Activated naive CD4-positive, alpha-beta T cell treated with anti-CD3 and anti-CD28 coated beads, Interleukin-2, amount 10 ng/mL, durations not matched to agents 7 days and 5 days (primary cell): ENCODE results near the gene SRGAP3.
A peak's percentile ranks its signal among the peaks of the same experiment; 100 is the strongest.

Source experiments
- CTCF ChIA-PET: fragments of 350-600 bp; sonication (Branson Sonifier 250); formaldehyde crosslinking; loops from one replicate; lab custom pipeline; 2021; ENCODE audit warnings: antibody characterized with exemption; lab: Charles Lee
- DNase-seq: peaks from one replicate; pipeline ENCODE4 v3.0.0-alpha.2; 2020
- H3K27ac Mint-ChIP-seq: one replicate; pipeline ENCODE4 v1.8.0; 2021; ENCODE audit warnings: mild to moderate bottlenecking, moderate library complexity, mixed read lengths
- H3K27me3 Mint-ChIP-seq: one replicate; pipeline ENCODE4 v1.8.0; 2021; ENCODE audit warnings: mild to moderate bottlenecking, mixed read lengths
- H3K36me3 Mint-ChIP-seq: one replicate; pipeline ENCODE4 v1.8.0; 2021; ENCODE audit warnings: mixed read lengths
- H3K4me1 Mint-ChIP-seq: one replicate; pipeline ENCODE4 v1.8.0; 2021; ENCODE audit warnings: mixed read lengths
- H3K4me3 Mint-ChIP-seq: one replicate; pipeline ENCODE4 v1.8.0; 2021; ENCODE audit warnings: mild to moderate bottlenecking, moderate library complexity, mixed read lengths
- H3K9me3 Mint-ChIP-seq: one replicate; pipeline ENCODE4 v1.8.0; 2021; ENCODE audit warnings: mixed read lengths

SRGAP3 gene

DNA sequence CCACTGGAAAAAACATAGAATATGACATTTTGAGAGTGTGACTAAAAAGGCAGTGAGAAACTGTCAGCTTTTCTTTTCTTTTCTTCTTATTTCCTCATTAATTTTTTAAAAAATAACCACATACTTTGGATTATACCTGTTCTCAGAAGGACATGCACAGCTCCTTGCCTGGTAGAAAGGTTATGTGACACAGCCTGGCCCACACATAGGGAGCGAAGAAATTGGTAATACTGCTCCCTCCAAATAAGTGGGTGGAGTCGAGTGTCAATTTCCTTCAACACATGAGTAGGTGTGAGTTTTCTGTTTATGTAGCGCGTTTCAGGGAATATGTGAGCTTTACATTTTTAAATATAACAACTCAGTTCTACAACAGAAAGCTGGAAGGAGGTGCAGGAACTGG, 257.2 kb downstream of the SRGAP3 start:
- peaks cover 6% of the 10 kb centered on the region for H3K4me1 Mint-ChIP-seq
- no peak overlapping the region for H3K4me3 Mint-ChIP-seq
- DNase-seq = no peak
- H3K27ac Mint-ChIP-seq = no peak overlapping the region
- H3K27me3 Mint-ChIP-seq = no peaks in the 10 kb centered on the region
- CTCF ChIA-PET = interaction anchor here (1.2 to 2.0 kb wide), 2 partner anchors 310 to 312 kb away, joined by 5 read pairs; no protein-coding TSS in a partner anchor
- no peaks in the 10 kb centered on the region for H3K9me3 Mint-ChIP-seq
- H3K36me3 Mint-ChIP-seq = no peaks in the 10 kb centered on the region

DNA sequence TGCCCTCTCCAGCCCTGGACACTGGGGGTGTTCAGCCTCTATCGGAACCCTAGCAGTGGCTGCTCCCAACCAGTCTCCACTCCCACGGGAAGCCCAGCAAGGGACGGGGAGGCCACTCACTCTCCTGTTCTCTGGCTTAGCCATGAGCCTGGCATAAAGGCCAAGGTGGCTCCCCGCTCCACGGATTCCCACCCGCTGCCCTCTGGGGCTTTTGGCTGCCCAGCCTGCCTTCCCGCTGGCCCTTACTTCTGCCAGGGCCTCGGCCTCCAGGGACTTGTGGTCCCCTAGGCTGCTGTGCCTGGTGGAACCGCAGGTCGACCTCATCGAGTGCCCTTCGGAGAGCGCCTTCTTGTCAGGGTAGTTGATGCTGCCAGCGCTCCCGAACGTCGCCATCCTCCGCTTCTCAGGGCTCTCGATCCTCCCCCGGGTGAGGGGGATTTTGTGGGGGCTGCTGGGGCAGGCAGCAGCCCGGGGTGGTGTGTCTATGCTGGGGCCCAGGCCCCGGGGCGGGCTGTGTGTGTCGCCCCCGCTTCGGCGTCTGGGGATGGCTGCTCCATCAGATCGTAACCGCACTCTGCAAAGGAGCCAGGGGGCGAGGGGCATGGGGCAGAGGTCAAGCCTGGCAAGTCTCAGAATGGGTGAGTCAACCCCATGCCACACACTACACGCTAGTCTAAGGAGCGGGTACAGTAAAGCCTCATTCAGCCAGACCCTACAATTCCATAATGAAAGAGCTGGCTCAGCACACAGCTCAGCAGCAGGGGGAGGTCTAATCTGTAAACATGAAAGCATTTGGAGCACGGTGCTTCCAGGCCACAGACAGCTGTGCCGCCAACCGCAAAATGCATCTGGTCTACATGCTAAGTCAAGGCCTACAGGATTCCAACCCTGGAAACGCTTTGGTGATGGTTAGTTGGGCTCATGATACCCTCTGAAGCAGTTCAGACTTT, 258.9 kb downstream of the SRGAP3 start:
- CTCF ChIA-PET = interaction anchor here (1.5 to 5.2 kb wide), 3 partner anchors 18 to 312 kb away, joined by 6 to 130 read pairs (median 51); no protein-coding TSS in a partner anchor
- H3K36me3 Mint-ChIP-seq = no peaks in the 10 kb centered on the region
- peaks cover 6% of the 10 kb centered on the region for H3K4me1 Mint-ChIP-seq
- DNase-seq = no peak
- H3K27me3 Mint-ChIP-seq = no peaks in the 10 kb centered on the region
- no peak overlapping the region for H3K4me3 Mint-ChIP-seq
- no peaks in the 10 kb centered on the region for H3K9me3 Mint-ChIP-seq
- no peak overlapping the region for H3K27ac Mint-ChIP-seq

DNA sequence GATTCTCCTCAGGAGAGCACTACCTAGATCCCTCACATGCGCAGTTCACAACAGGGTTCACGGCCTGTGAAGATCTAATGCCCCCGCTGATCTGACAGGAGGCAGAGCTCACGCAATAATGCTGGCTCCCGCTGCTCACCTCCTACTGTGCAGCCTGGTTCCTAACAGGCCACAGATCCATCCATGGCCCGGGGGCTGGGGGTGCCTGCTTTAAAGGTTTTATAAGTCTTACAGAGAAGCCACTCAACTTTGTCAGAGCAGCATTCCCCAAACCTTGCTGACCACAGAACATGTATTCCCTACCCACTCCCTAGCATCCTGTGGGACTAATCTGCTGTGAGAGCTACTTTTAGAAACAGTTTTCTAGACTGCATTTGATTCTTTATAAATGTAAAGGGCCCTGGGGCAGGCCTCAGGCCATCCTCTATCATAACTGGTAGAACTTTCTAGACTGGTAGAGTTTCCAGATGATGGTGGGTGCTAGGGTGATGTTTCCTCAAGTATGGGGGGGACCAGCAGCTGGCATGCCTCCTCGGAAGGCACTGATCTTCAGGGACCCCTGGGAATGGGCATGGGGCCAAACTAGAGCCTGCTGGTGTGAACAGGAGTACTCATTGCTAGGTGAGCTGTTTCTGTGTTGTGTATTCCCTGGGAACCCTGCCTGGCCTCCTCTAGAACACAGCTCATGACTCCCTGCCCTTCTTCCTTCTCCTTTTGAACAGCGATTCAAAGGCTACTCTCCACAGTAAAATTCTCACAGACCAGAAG, 260.5 kb downstream of the SRGAP3 start:
- Mint-ChIP-seq H3K9me3 (no peaks in the 10 kb centered on the region), H3K36me3 (no peaks in the 10 kb centered on the region), H3K27ac (no peak overlapping the region), H3K4me3 (no peak overlapping the region), H3K27me3 (no peaks in the 10 kb centered on the region), H3K4me1 (peaks cover 6% of the 10 kb centered on the region)
- CTCF ChIA-PET = interaction anchor here (0.7 to 5.2 kb wide), 18 partner anchors 9 to 313 kb away, joined by 3 to 130 read pairs (median 5); partner anchors contain the start of gene SRGAP3
- DNase-seq = no peak

DNA sequence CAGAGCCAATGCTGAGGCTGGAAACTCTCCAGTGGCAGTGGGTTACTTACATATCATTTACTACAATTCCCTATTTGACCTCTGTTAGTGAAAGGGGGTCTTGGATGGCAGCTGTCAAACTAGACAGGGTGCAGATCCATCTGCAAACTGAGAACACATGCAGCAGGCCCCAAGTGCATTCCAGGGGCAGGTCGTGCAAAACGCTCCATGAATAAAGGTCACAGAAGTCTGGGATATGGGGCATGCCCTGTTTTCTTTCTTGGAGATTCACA, 261.1 kb downstream of the SRGAP3 start:
- Mint-ChIP-seq H3K4me1 (peaks cover 6% of the 10 kb centered on the region), H3K36me3 (no peaks in the 10 kb centered on the region), H3K27ac (no peak overlapping the region), H3K4me3 (no peak overlapping the region), H3K9me3 (no peaks in the 10 kb centered on the region), H3K27me3 (no peaks in the 10 kb centered on the region)
- DNase-seq = no peak
- CTCF ChIA-PET = interaction anchor here (0.9 to 5.2 kb wide), 26 partner anchors 9 to 325 kb away, joined by 3 to 130 read pairs (median 4); partner anchors contain the start of gene SRGAP3

DNA sequence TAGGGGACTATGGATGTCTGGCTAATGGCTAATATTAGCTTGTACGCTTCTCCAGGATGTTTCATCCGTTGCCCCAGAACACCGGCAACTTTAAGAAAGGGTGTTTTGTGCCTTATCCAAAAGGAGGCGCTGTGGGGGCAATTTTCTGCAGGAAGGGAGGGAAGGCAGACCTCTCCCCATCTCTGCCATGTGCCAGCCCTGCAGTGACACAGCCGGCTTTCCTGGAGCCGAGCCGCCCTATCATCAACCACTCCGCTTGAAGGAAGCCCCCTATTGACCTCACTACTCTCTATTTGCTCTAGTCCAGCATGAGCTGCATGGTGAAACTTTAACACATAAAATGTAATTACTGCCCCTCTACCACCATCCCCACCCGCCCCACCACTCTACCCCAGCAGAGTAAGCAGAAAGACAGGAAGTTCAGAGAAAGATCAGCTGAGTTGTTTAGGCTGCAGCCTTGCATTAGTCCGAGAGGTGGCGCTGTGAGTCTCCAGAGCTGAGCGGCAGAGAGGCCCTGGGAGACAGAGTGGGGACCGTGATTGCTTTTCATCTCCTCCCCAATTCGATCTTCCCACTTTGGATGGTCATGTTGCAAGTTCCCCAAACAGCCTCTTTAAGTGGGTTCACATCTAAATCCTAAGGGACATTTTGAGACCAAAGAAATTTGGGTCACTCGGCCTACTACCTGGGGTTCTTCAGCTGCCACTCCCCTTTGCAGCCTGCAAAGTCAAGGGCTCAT, 261.6 kb downstream of the SRGAP3 start:
- no peak overlapping the region for H3K27ac Mint-ChIP-seq
- peak overlapping the region; percentile 28 for H3K4me3 Mint-ChIP-seq
- no peaks in the 10 kb centered on the region for H3K9me3 Mint-ChIP-seq
- H3K27me3 Mint-ChIP-seq = no peaks in the 10 kb centered on the region
- peaks cover 6% of the 10 kb centered on the region for H3K4me1 Mint-ChIP-seq
- CTCF ChIA-PET = interaction anchor here (0.6 to 5.2 kb wide), 33 partner anchors 9 to 661 kb away, joined by 3 to 130 read pairs (median 4); partner anchors contain the start of genes MTMR14, RAD18 and SRGAP3
- DNase-seq = peak; percentile 82
- H3K36me3 Mint-ChIP-seq = no peaks in the 10 kb centered on the region

DNA sequence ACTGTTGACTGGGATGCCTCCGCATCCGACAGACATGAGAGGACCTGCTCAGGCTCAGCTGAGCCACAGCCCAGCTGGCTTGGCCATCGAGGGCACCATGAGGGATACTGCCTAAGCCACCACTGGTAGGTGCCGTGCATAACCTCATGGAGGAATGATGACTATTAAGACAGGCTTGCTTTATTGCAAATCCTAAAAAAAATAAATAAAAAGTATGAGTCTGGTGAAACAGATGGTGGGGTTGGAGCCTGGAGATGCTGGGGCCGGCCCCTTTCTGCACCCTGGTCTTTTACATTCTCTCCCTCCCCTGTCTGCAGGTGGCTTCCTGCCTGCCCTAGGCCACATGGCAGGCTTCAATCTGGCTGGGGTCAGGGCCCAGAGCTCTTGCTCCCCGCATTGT, 262.2 kb downstream of the SRGAP3 start:
- no peak overlapping the region for H3K4me3 Mint-ChIP-seq
- H3K9me3 Mint-ChIP-seq = no peaks in the 10 kb centered on the region
- peaks cover 6% of the 10 kb centered on the region for H3K4me1 Mint-ChIP-seq
- H3K36me3 Mint-ChIP-seq = no peaks in the 10 kb centered on the region
- no peak overlapping the region for H3K27ac Mint-ChIP-seq
- no peaks in the 10 kb centered on the region for H3K27me3 Mint-ChIP-seq
- no peak for DNase-seq
- CTCF ChIA-PET = interaction anchor here (0.6 to 5.2 kb wide), 31 partner anchors 9 to 662 kb away, joined by 3 to 130 read pairs (median 4); partner anchors contain the start of genes MTMR14, RAD18 and SRGAP3

DNA sequence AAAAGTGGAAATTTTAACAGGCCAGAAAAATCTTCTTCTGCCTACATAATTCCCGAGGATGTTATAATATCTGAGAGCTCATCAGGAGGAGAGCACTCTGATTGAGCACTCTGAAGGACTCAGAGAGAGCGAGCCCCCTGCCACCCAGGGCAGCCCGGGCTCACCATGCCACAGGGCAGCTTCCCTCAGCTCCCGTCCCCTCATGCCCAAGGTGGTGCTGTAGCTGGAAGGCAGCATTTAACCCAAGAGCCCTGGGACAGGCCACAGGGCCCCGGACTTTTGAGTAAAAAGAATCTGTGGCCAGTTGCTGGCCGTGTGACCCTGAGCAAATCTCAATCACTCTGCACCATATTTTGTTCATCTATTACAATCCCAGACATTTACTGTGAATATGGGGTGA, 262.7 kb downstream of the SRGAP3 start:
- Mint-ChIP-seq H3K9me3 (no peaks in the 10 kb centered on the region), H3K4me1 (peaks cover 6% of the 10 kb centered on the region), H3K36me3 (no peaks in the 10 kb centered on the region), H3K27ac (no peak overlapping the region), H3K4me3 (no peak overlapping the region), H3K27me3 (peaks cover 1% of the 10 kb centered on the region)
- DNase-seq = no peak
- CTCF ChIA-PET = interaction anchor here (1.0 to 5.2 kb wide), 15 partner anchors 8 to 315 kb away, joined by 3 to 130 read pairs (median 7); partner anchors contain the start of genes RAD18 and SRGAP3

DNA sequence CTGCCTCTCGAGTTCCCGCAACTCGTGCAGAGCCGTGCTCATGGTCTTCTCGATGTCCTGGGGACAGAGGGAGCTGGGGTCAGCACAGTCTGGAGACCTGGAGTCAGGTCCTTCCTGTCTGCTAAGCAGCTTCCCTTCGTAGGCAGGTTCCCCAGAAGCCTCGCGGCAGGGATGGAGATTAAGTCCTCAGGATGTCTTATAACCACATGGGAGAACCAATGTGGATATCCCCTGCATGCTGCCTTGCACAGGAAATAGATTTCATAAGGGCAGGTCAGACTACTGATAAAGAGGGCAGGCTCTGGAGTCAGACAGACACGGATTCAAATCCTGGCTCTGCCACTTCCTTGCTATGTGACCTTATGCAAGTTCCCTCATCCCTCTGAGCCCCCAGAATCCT, 263.6 kb downstream of the SRGAP3 start:
- no peak for DNase-seq
- peaks cover 6% of the 10 kb centered on the region for H3K4me1 Mint-ChIP-seq
- no peaks in the 10 kb centered on the region for H3K36me3 Mint-ChIP-seq
- CTCF ChIA-PET = interaction anchor here (0.8 to 5.2 kb wide), 6 partner anchors 9 to 316 kb away, joined by 3 to 130 read pairs (median 6); partner anchors contain the start of gene SRGAP3
- H3K9me3 Mint-ChIP-seq = no peaks in the 10 kb centered on the region
- H3K4me3 Mint-ChIP-seq = no peak overlapping the region
- peak overlapping the region; percentile 0 for H3K27ac Mint-ChIP-seq
- peaks cover 8% of the 10 kb centered on the region for H3K27me3 Mint-ChIP-seq

DNA sequence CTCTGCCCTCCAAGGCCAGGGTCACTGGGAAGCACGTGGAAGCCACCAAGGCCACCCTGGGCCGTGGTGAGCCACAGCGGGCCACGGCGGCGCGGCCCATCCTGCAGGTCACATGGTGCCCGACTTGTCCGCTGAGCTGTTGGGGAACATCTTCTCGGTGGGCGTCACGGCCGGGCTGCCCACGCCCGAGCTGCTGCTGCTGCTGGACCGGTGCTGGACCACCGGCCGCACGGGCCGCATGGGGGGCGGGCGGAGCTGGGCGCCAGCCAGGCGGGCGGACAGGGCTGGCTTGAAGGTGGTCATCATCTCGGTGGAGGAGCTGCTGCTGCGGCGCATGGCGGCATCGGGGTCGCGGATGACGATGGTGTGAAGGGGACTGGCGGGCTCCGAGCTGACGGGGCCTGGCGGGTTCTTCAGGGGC, 264.0 kb downstream of the SRGAP3 start:
- CTCF ChIA-PET = interaction anchor here (4.8 to 5.2 kb wide), 2 partner anchors 12 to 317 kb away, joined by 51 to 130 read pairs; no protein-coding TSS in a partner anchor
- peaks cover 6% of the 10 kb centered on the region for H3K4me1 Mint-ChIP-seq

DNA sequence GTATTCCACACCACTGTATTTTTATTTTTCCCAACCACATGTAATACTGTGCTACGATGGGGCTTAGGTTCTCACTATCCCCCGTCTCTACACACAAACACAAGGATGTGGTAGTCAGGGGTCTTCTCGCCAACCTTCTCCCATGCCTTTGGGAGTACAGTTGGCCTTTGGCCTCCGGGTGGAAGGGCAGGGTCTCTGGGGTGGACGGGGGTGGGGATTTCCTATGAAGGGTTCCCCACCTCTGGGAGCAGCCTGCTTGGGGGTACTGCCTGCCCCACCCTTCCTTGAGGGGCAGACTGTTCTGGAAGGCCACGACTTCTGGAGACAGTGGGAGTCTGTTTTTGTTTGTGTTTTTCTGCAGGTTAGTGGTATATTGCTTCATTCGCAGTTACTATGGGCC, 264.9 kb downstream of the SRGAP3 start:
- H3K36me3 Mint-ChIP-seq = no peaks in the 10 kb centered on the region
- H3K9me3 Mint-ChIP-seq = no peaks in the 10 kb centered on the region
- CTCF ChIA-PET = no interaction called here
- DNase-seq = no peak
- H3K4me1 Mint-ChIP-seq = peaks cover 6% of the 10 kb centered on the region
- peaks cover 15% of the 10 kb centered on the region for H3K27me3 Mint-ChIP-seq
- no peak overlapping the region for H3K4me3 Mint-ChIP-seq
- no peak overlapping the region for H3K27ac Mint-ChIP-seq

More for the DNA sequence above, 264.0 kb downstream of the SRGAP3 start:
- peaks cover 11% of the 10 kb centered on the region for H3K27me3 Mint-ChIP-seq
- no peak overlapping the region for H3K4me3 Mint-ChIP-seq
- DNase-seq = no peak
- no peaks in the 10 kb centered on the region for H3K9me3 Mint-ChIP-seq
- no peaks in the 10 kb centered on the region for H3K36me3 Mint-ChIP-seq
- H3K27ac Mint-ChIP-seq = no peak overlapping the region

DNA sequence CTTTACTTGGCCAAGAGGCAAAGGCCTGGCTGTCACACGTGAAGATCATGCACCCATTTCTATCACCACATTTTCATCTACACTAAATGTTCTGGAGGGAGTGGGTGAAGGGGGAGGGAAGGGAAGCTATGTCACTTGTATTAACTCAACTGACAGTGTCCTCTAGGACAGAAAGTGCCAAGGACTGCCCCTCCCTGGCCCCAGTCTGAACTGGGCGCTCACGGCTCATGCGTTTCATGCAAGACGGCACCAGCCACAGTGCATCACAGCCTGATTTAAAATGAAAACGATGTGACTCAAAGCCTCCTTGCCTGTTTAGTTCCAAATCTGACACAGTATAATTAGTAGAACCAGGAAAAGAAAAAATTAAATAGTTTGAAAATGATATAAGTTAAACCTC, 265.4 kb downstream of the SRGAP3 start:
- Mint-ChIP-seq H3K4me1 (peaks cover 6% of the 10 kb centered on the region), H3K27me3 (peaks cover 19% of the 10 kb centered on the region), H3K4me3 (no peak overlapping the region), H3K9me3 (no peaks in the 10 kb centered on the region), H3K36me3 (no peaks in the 10 kb centered on the region), H3K27ac (no peak overlapping the region)
- DNase-seq = no peak
- CTCF ChIA-PET = interaction anchor here (1.4 kb wide), 1 partner anchor 319 kb away, joined by 3 read pairs; no protein-coding TSS in a partner anchor

DNA sequence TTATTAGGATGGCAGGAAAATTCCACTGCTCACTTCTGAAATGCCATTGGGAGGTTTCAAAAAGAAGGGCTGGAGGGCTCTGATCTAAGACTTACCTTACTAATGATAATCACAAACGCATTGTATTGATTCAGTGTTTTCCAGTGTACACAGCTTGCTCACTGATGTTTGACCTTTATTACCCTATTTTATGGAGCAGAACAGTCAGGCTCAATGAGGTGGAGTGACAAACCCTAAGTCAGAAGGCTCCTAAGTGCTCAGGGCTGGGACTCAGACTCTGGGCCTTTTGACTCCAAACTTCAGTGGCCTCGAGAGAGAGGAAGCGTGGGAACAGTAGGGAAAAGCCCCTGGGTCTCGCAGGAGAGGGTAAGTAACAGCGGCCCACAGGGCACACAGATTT, 265.9 kb downstream of the SRGAP3 start:
- Mint-ChIP-seq H3K9me3 (no peaks in the 10 kb centered on the region), H3K4me1 (peaks cover 6% of the 10 kb centered on the region), H3K36me3 (no peaks in the 10 kb centered on the region), H3K27ac (no peak overlapping the region), H3K27me3 (peaks cover 19% of the 10 kb centered on the region), H3K4me3 (no peak overlapping the region)
- no peak for DNase-seq
- CTCF ChIA-PET = interaction anchor here (1.4 kb wide), 1 partner anchor 319 kb away, joined by 3 read pairs; no protein-coding TSS in a partner anchor

DNA sequence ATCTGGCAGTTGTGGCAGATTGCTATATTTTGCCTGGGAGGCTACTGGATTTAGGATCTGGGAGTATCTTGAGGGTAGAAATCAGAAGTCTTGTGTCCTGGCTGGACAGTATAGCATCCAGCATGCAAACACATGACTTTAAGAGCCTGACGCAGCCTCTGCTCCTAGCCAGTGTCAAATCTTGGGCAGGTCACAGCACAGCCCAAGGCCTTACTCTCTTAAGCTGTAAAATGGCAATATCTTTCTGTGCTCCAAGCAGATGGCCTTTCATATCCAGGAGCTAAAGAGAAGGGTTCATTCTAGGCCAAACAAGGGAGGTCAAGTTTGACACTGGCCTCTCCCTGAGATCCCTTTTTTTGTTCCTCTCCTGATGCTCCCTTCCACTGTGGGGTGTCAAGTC, 266.4 kb downstream of the SRGAP3 start:
- Mint-ChIP-seq H3K4me3 (no peak overlapping the region), H3K36me3 (no peaks in the 10 kb centered on the region), H3K27me3 (peaks cover 19% of the 10 kb centered on the region), H3K4me1 (peaks cover 5% of the 10 kb centered on the region), H3K9me3 (no peaks in the 10 kb centered on the region), H3K27ac (no peak overlapping the region)
- no peak for DNase-seq
- CTCF ChIA-PET = interaction anchor here (1.4 kb wide), 1 partner anchor 320 kb away, joined by 3 read pairs; no protein-coding TSS in a partner anchor
